ENCODE results near the gene MRGPRX1.
"Not testable (repeated sequence)": the region's sequence is repeated elsewhere in the genome, so short reads cannot be mapped to it uniquely, and the experiment has no call there.

Gene MRGPRX1

DNA sequence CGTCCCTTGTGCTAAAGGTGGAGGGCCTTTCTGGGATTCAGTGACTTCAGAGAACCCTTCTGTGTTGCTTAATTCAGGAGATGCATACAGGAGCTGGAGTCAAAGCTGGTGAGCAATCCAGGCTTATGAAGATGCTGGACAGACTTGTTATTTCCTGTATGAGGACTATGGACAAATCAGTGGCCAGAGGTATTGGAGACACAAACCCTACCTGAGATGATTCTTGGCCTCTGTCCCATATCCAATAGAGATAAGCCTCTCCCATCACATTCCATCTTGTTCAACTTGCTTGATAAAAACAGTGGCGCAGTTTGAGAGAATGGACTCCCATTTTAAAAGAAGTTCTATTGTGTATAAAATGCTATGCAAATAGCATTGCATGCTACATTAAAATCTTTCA is at the start of gene MRGPRX1:
Gene MRGPRX1, minus strand, starts transcription at position 101 of the 400 bp plus-strand sequence. CDS start 4,630 bp downstream, outside the sequence.
- no peak for DNase-seq

GRCh38 chr11:18987454-18988231 is 48.4 kb upstream of the MRGPRX1 start:
- no peak for DNase-seq

- DNase-seq: no peak
These were observed 47.5 kb upstream of the MRGPRX1 start for GRCh38 chr11:18986744-18987143.

DNA sequence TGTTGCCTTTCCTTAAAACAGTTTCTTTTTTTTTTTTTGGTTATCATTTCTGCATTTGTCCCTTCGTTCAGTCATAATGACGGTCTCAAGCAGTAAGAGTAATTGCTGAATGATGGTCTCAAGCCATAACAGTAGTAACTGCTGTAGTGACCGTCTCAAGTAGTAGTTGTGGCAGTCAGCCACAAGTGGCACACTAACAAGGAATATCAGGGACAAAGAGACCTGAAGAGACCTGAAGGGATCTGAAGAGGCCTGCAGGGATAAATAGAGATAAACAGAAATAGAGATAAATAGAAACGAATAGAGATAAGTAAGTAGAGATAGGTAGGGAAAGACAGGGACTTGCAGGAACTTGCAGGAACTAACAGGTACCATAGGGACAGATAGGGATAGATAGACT is 42.7 kb upstream of the MRGPRX1 start:
- no peak for DNase-seq

DNA sequence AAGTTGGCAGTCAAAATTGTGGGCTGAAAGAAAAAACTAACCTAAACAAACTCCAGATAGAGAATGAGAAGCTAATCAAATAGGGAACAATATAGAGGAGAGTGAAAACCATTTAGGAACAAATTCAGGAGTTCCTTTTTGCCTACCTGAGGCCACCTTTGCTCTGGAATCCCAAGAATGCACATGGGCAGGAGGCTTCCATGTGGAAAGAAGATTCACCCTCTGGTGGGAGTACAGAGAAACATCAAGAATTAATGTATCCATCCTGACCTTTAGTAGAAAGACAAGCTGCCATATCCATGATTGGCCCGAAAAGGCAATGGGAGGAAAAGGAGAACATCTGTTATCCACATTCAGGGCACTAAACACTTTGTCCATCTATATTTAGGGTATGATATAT is 35.0 kb upstream of the MRGPRX1 start:
- DNase-seq: no peak

DNA sequence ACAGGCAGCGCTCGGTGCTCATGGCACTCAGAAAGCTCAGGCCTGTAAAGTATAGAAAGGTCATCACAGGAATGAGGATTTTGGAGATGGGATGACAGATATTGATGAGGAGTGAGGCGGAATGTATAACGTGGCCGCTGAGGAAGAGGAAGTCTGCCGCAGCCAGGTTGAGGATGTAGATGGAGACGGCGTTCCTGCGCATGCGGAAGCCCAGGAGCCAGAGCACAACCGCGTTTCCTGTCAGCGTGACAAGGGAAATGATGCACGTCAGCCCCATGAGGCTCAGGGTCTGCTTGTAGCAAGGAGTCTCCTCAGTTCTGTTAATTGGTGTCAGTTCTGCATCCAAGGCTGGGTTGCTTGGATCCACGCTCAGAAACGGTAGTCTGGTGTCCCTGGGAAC is 33.1 kb upstream of the MRGPRX1 start:
- DNase-seq: no peak

- no peak for DNase-seq
These were observed 30.5 kb upstream of the MRGPRX1 start for GRCh38 chr11:18969720-18970119.

- DNase-seq: no peak
These were observed 19.2 kb upstream of the MRGPRX1 start for GRCh38 chr11:18958221-18958910.

DNA sequence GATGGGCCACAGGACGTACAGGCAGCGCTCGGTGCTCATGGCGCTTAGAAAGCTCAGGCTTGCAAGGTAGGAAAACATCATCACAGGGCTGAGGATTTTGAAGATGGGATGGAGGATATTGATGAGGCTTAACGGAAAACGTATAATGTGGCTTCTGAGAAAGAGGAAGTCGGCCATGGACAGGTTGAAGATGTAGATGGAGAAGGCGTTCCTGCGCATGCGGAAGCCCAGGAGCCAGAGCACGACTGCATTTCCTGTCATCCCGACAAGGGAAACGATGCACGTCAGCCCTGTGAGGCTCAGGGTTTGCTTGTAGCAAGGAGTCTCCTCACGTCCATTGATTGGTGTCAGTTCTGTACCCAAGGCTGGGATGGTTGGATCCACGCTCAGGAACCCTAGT is 17.4 kb upstream of the MRGPRX1 start:
- no peak for DNase-seq

DNA sequence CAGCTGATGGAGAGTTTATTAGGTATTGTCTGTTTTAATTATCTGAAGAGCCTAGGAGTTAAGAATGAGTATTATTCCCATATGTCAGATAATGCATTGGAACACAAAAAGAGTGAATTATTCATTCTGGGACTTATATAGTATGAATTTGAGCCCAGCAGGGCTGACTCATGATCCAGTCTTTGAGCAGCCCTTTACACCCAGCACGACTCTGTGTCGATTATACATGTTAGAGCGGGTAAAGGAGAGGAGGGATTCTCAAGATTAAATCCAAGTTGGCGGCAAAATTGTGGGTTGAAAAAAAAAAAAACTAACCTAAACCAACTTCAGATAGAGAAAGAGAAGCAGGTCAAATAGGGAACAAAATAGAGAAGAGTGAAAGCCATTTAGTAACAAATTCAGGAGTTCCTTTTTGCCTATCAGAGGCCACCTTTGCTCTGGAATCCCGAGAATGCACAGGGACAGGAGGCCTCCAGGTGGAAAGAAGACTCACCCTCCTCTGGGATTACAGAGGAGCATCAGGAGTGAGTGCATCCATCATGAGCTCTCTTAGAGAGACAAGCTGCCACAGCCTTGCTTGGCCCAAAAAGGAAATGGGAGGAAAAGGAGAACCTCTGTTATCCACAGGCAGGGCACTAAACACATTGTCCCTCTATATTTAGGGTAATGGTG is 3.1 kb downstream of the MRGPRX1 start:
- no peak for DNase-seq

DNA sequence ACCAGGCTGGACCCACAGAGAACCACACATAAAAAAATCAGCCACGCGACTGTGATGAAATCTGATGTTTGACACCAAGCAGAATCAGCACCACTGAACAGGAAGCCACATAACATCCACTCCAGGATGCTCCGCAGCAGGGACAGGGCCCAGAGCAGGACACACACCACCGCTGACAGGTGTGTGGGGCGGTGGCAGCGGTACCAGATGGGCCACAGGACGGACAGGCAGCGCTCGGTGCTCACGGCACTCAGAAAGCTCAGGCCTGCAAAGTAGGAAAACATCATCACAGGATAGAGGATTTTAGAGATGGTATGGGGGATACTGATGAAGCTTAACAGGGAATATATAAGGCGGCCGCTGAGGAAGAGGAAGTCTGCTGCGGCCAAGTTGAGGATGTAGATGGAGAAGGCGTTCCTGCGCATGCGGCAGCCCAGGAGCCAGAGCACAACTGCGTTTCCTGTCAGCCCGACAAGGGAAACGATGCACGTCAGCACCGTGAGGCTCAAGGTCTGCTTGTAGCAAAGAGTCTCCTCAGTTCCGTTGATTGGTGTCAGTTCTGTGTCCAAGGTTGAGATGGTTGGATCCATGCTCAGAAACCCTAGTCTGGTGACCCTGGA is 4.9 kb downstream of the MRGPRX1 start:
- DNase-seq: no peak

- no peak for DNase-seq
These were observed 11.5 kb downstream of the MRGPRX1 start for GRCh38 chr11:18927550-18928322.

DNA sequence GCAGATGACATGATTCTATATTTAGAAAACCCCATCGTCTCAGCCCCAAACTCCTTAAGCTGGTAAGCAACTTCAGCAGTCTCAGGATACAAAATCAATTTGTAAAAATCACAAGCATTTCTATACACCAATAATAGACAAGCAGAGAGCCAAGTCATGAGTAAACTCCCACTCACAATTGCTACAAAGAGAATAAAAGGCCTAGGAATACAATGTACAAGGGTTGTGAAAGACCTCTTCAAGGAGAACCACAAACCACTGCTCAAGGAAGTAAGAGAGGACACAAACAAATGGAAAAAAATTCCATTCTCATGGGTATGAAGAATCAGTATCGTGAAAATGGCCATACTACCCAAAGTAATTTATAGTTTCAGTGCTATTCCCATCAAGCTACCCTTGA is 13.8 kb downstream of the MRGPRX1 start:
- DNase-seq: not testable (repeated sequence)

DNA sequence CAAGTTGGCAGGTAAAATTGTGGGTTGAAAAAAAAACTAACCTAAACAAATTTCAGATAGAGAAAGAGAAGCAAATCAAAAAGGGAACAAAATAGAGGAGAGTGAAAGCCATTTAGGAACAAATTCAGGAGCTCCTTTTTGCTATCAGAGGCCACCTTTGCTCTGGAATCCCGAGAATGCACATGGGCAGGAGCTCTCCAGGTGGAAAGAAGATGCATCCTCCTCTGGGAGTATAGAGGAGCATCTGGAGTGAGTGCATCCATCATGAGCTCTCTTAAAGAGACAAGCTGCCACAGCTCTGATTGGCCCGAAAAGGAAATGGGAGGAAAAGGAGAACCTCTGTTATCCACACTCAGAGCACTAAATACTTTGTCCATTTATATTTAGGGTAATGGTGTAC is 26.3 kb downstream of the MRGPRX1 start:
- DNase-seq: no peak

DNA sequence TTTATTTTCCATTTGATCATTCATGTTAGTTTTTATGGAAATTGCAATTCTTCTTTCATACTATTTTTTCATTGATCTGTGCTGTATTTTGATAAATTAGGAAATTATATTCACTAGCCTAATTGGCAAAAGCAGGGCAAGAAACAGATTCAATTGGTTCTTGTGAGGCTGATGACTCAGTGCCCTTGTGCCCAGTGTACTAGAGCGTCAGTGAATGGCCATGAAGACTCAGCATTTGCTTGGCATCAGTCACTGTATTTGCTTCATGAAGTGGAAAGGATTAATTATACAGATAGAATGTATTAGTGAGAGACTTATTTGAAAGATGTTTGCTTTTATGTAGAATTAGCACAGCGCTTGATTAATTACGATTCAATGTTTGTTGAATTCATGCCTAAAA is 31.8 kb downstream of the MRGPRX1 start:
- no peak for DNase-seq

DNA sequence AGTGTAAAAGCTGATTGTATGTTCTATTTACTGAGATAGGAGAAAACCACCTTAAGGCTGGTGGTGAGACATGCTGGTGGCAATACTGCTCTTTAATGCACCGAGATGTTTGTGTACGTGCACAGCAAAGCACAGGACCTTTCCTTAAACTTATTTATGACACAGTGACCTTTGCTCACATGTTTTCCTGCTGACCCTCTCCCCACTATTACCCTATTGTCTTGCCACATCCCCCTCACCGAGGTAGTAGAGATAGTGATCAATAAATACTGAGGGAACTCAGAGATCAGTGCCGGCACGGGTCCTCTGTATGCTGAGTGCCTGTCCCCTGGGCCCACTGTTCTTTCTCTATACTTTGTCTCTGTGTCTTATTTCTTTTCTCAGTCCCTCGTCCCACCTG is 38.6 kb downstream of the MRGPRX1 start:
- DNase-seq: not testable (repeated sequence)

DNA sequence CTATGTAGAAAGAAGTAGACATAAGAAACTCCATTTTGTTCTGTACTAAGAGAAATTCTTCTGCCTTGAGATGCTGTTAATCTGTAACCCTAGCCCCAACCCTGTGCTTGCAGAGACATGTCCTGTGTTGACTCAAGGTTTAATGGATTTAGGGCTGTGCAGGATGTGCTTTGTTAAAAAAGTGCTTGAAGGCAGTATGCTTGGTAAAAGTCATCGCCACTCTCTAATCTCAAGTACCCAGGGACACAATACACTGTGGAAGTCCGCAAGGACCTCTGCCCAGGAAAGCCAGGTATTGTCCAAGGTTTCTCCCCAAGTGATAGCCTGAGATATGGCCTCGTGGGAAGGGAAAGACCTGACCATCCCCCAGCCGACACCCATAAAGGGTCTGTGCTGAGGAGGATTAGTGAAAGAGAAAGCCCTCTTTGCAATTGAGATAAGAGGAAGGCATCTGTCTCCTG is 39.0 kb downstream of the MRGPRX1 start:
- not testable (repeated sequence) for DNase-seq

GRCh38 chr11:18891712-18892111 is 47.5 kb downstream of the MRGPRX1 start:
- DNase-seq: not testable (repeated sequence)

DNA sequence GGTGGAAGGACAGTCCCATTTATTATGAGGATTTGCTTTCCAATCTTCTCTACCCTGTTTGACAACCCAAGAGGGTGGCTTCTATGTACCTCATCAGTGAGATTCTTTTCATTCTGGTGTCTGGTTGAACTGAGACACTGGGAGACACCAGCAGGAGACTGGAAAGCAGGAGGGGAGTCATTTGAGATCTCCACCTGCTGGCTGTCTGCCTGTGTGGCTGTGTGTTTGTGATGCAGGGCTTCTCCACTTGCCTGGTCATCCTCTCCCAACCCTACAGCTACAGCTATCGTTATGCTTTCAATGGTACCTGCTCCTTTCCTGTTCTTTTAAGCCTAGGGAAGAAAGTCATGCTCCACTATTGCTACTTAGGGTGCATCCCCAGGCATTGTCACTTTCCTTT is 48.6 kb downstream of the MRGPRX1 start:
- no peak for DNase-seq

All from NCI-H2029 (cell line).